Fibroblast of upper back skin (primary cell): Measurements from ENCODE around the gene ADCY7.
A peak's percentile ranks its signal among the peaks of the same experiment; 100 is the strongest.

Source experiments
- DNase-seq: peaks from one replicate; pipeline ENCODE4 v3.0.0-alpha.2; 2013

The ADCY7 gene

GRCh38 chr16:50266337-50267091 is at the start of gene ADCY7:
Gene ADCY7 (plus strand): TSS chr16:50266551. CDS start chr16:50288180, 21,629 bp downstream.
- peak; percentile 91 for DNase-seq

GRCh38 chr16:50219402-50219975 is 46.9 kb upstream of the ADCY7 start:
- no peak for DNase-seq

GRCh38 chr16:50224286-50224685 is 42.1 kb upstream of the ADCY7 start:
- peak; percentile 33 for DNase-seq

GRCh38 chr16:50227120-50227519 is 39.2 kb upstream of the ADCY7 start:
- no peak for DNase-seq

- no peak for DNase-seq
Measured at GRCh38 chr16:50227665-50228064, 38.7 kb upstream of the ADCY7 start.

- DNase-seq, result no peak
Measured at GRCh38 chr16:50228364-50228868, 37.9 kb upstream of the ADCY7 start.

- no peak for DNase-seq
Measured at GRCh38 chr16:50229149-50229726, 37.1 kb upstream of the ADCY7 start.

GRCh38 chr16:50234771-50235556 is 31.4 kb upstream of the ADCY7 start:
- peak; percentile 75 for DNase-seq

- DNase-seq, result peak; percentile 63
Measured at GRCh38 chr16:50235581-50235980, 30.8 kb upstream of the ADCY7 start.

- DNase-seq, result no peak
Measured at GRCh38 chr16:50238314-50238713, 28.0 kb upstream of the ADCY7 start.

GRCh38 chr16:50238868-50239301 is 27.5 kb upstream of the ADCY7 start:
- DNase-seq, result no peak

GRCh38 chr16:50243024-50243423 is 23.3 kb upstream of the ADCY7 start:
- peak; percentile 36 for DNase-seq

- no peak for DNase-seq
Measured at GRCh38 chr16:50244140-50244503, 22.2 kb upstream of the ADCY7 start.

GRCh38 chr16:50244504-50245416 is 21.6 kb upstream of the ADCY7 start:
- no peak for DNase-seq

GRCh38 chr16:50245417-50246298 is 20.7 kb upstream of the ADCY7 start:
- DNase-seq, result peak; percentile 78

- DNase-seq, result no peak
Measured at GRCh38 chr16:50246299-50247122, 19.8 kb upstream of the ADCY7 start.

- DNase-seq, result no peak
Measured at GRCh38 chr16:50247123-50247905, 19.0 kb upstream of the ADCY7 start.

GRCh38 chr16:50247906-50248608 is 18.3 kb upstream of the ADCY7 start:
- no peak for DNase-seq

GRCh38 chr16:50248845-50249244 is 17.5 kb upstream of the ADCY7 start:
- DNase-seq, result no peak
